H9 (cell line): ENCODE data around the gene ARHGAP24. TPM values are rescaled to one million over a fixed set of nuclear protein-coding genes. Genes with fewer than 3 reads are reported as not detected.

ENCODE experiments used
- DNase-seq: peaks from one replicate; pipeline ENCODE4 v3.0.0-alpha.2; 2017
- H2AFZ ChIP-seq: one replicate; pipeline ENCODE4 v1.6.1; 2013; ENCODE audit warnings: mild to moderate bottlenecking, low read length, control low read depth, moderate library complexity
- H2AK5ac ChIP-seq: 2 replicates; pipeline ENCODE4 v1.6.1; 2013; ENCODE audit warnings: low read length, control low read depth, mixed read lengths; ENCODE audit not compliant: insufficient read length
- H2BK120ac ChIP-seq: one replicate; pipeline ENCODE4 v1.6.1; 2013; ENCODE audit warnings: low read depth, mild to moderate bottlenecking, low read length, control low read depth, inconsistent platforms; ENCODE audit not compliant: poor library complexity, severe bottlenecking
- H2BK12ac ChIP-seq: 2 replicates; pipeline ENCODE4 v1.6.1; 2013; ENCODE audit warnings: low read length, control low read depth, mixed read lengths, low read depth; ENCODE audit not compliant: insufficient read length
- H2BK15ac ChIP-seq: 2 replicates; pipeline ENCODE4 v1.6.1; 2013; ENCODE audit warnings: low read depth, low read length, control low read depth
- H2BK20ac ChIP-seq: one replicate; pipeline ENCODE4 v1.6.1; 2013; ENCODE audit warnings: low read depth, mild to moderate bottlenecking, low read length, control low read depth, inconsistent platforms; ENCODE audit not compliant: poor library complexity, severe bottlenecking
- H2BK5ac ChIP-seq: 2 replicates; pipeline ENCODE4 v1.6.1; 2013; ENCODE audit warnings: low read length, control low read depth, mixed read lengths; ENCODE audit not compliant: insufficient read length
- H3K14ac ChIP-seq: 2 replicates; pipeline ENCODE4 v1.6.1; 2013; ENCODE audit warnings: low read length, control low read depth; ENCODE audit not compliant: insufficient read depth
- H3K18ac ChIP-seq: 2 replicates; pipeline ENCODE4 v1.6.1; 2013; ENCODE audit warnings: low read depth, mild to moderate bottlenecking, mixed read lengths, low read length, control low read depth; ENCODE audit not compliant: insufficient read length
- H3K23ac ChIP-seq: 2 replicates; pipeline ENCODE4 v1.6.1; 2013; ENCODE audit warnings: low read length, control low read depth, mixed read lengths, low read depth; ENCODE audit not compliant: insufficient read length
- H3K23me2 ChIP-seq: 2 replicates; pipeline ENCODE4 v1.6.1; 2013; ENCODE audit warnings: low read depth, mild to moderate bottlenecking, mixed read lengths, low read length, control low read depth; ENCODE audit not compliant: insufficient read length, poor library complexity, severe bottlenecking
- H3K27ac ChIP-seq: 2 replicates; pipeline ENCODE4 v1.5.1; 2013; ENCODE audit warnings: low read length, control low read depth, mixed read lengths, low read depth; ENCODE audit not compliant: insufficient read length
- H3K27me3 ChIP-seq: 2 replicates; pipeline ENCODE4 v1.6.1; 2013; ENCODE audit warnings: low read length, control low read depth, inconsistent platforms; ENCODE audit not compliant: insufficient read depth
- H3K4ac ChIP-seq: 2 replicates; pipeline ENCODE4 v1.6.1; 2013; ENCODE audit warnings: low read depth, mild to moderate bottlenecking, control low read depth, inconsistent platforms, low read length, moderate library complexity
- H3K4me1 ChIP-seq: 2 replicates; pipeline ENCODE4 v1.6.1; 2013; ENCODE audit warnings: low read length, control low read depth, inconsistent platforms; ENCODE audit not compliant: insufficient read depth
- H3K4me2 ChIP-seq: 2 replicates; pipeline ENCODE4 v1.6.1; 2013; ENCODE audit warnings: low read length, control low read depth, mixed read lengths; ENCODE audit not compliant: insufficient read length, insufficient read depth
- H3K56ac ChIP-seq: 2 replicates; pipeline ENCODE4 v1.6.1; 2013; ENCODE audit warnings: low read depth, mild to moderate bottlenecking, mixed read lengths, low read length, control low read depth; ENCODE audit not compliant: insufficient read length
- H3K79me1 ChIP-seq: 2 replicates; pipeline ENCODE4 v1.6.1; 2013; ENCODE audit warnings: low read depth, mild to moderate bottlenecking, moderate library complexity, low read length, control low read depth, inconsistent platforms; ENCODE audit not compliant: insufficient read depth, poor library complexity, severe bottlenecking
- H3K79me2 ChIP-seq: 2 replicates; pipeline ENCODE4 v1.6.1; 2013; ENCODE audit warnings: low read length, control low read depth, inconsistent platforms; ENCODE audit not compliant: insufficient read depth
- H3K9ac ChIP-seq: 2 replicates; pipeline ENCODE4 v1.6.1; 2013; ENCODE audit warnings: low read length, control low read depth, mixed read lengths; ENCODE audit not compliant: insufficient read length; ENCODE audit errors: extremely low read depth
- H3K9me3 ChIP-seq: one replicate; pipeline ENCODE4 v1.6.1; 2013; ENCODE audit warnings: low read depth, low read length, inconsistent platforms; ENCODE audit not compliant: control insufficient read depth
- H3T11ph ChIP-seq: one replicate; pipeline ENCODE4 v1.6.1; 2013; ENCODE audit warnings: mild to moderate bottlenecking, low read length, control low read depth, inconsistent platforms
- H4K20me1 ChIP-seq: one replicate; pipeline ENCODE4 v1.6.1; 2013; ENCODE audit not compliant: control insufficient read depth, insufficient read length, insufficient read depth
- H4K5ac ChIP-seq: 2 replicates; pipeline ENCODE4 v1.6.1; 2013; ENCODE audit warnings: low read depth, mild to moderate bottlenecking, mixed read lengths, low read length, control low read depth; ENCODE audit not compliant: insufficient read length
- H4K8ac ChIP-seq: replicated peaks from 2 replicates; pipeline ENCODE4 v1.6.1; 2013; ENCODE audit warnings: low read length, control low read depth, mixed read lengths, low read depth; ENCODE audit not compliant: insufficient read length
- H4K91ac ChIP-seq: 2 replicates; pipeline ENCODE4 v1.6.1; 2013; ENCODE audit warnings: low read depth, mild to moderate bottlenecking, moderate library complexity, mixed read lengths, low read length, control low read depth; ENCODE audit not compliant: insufficient read length
- H3K27ac Mint-ChIP-seq, 3 experiments: 2 replicates in 2 of 3; 3 replicates in 1 of 3; pipeline ENCODE4 v1.8.0; 2020 to 2021; ENCODE audit warnings: mixed read lengths in 3 of 3, mild to moderate bottlenecking in 1 of 3, moderate library complexity in 1 of 3
- H3K27me3 Mint-ChIP-seq: 2 replicates; pipeline ENCODE4 v1.8.0; 2021; ENCODE audit warnings: low read depth, mild to moderate bottlenecking, moderate library complexity, mixed read lengths
- H3K36me3 Mint-ChIP-seq, 3 experiments: 2 replicates in 2 of 3; 3 replicates in 1 of 3; pipeline ENCODE4 v1.8.0; 2020 to 2021; ENCODE audit warnings: low read depth in 3 of 3, mixed read lengths in 3 of 3; ENCODE audit not compliant: insufficient read depth in 1 of 3
- H3K4me1 Mint-ChIP-seq, 2 experiments: 2 replicates each; pipeline ENCODE4 v1.8.0; 2020; ENCODE audit warnings: mixed read lengths in 2 of 2
- H3K4me3 Mint-ChIP-seq, 2 experiments: 2 replicates in 1 of 2; 3 replicates in 1 of 2; pipeline ENCODE4 v1.8.0; 2020 to 2021; ENCODE audit warnings: mild to moderate bottlenecking in 2 of 2, mixed read lengths in 2 of 2, moderate library complexity in 1 of 2
- H3K9me3 Mint-ChIP-seq, 2 experiments: 2 replicates in 1 of 2; 3 replicates in 1 of 2; pipeline ENCODE4 v1.8.0; 2020; ENCODE audit warnings: mild to moderate bottlenecking in 2 of 2, mixed read lengths in 2 of 2, moderate library complexity in 1 of 2
- CTCF ChIP-seq: fragments of 200-600 bp; sonication (generic); conservative IDR thresholded peaks from 3 replicates; pipeline ENCODE4 v1.8.0; 2021; ENCODE audit warnings: antibody characterized with exemption, mild to moderate bottlenecking
- WGBS: extraction: QIAGEN DNeasy Blood & Tissue Kit; methylation state at CpG from one replicate; pipeline ENCODE4 v1.1.7; 2013; ENCODE audit warnings: missing lambda C conversion rate, low lambda C conversion rate, mixed read lengths; ENCODE audit not compliant: insufficient read length; ENCODE audit errors: extremely low coverage; 5-methylcytosine and 5-hydroxymethylcytosine counted together
- total RNA-seq: library from RNA; stranded (reverse); gene quantifications from 2 replicates; pipeline ENCODE4 v1.2.1, GENCODE V29; 2021

ARHGAP24 gene
- total RNA-seq, 1 experiment from 2014 or later, result 0.37 TPM

DNA sequence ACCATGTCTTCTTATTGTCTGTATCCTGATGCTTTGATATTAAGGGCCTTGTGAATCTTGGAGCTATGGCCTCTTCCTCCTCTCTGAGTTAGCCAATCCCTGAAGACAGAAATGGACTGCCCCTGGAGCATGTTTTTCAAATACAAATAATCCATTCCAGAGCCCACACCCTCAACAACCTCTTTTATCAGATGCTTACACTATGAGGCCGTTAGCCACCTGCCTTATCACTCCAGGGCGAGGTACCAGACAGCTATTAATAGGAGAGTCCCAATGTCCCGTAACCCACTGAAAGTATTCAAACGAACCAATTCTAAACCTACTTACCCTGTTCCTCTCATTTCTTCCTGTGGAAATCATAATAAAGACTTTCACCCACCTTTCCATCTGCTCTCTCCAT is 165.0 kb downstream of the ARHGAP24 start:
- no peaks in the 10 kb centered on the region for H3K36me3 Mint-ChIP-seq

More for the DNA sequence above, 165.0 kb downstream of the ARHGAP24 start:
- Histone ChIP-seq H4K8ac (no peak overlapping the region), H3K18ac (no peak overlapping the region), H3K4me2 (no peak overlapping the region), H3K79me2 (no peaks in the 10 kb centered on the region), H3K79me1 (no peaks in the 10 kb centered on the region), H3K9me3 (no peaks in the 10 kb centered on the region), H3K9ac (no peak overlapping the region), H4K91ac (no peak overlapping the region), H3K27ac (no peak overlapping the region), H3K14ac (no peak overlapping the region), H3K23me2 (no peaks in the 10 kb centered on the region), H2AFZ (no peak overlapping the region), H3K56ac (no peak overlapping the region), H3K27me3 (no peaks in the 10 kb centered on the region), H2AK5ac (no peak overlapping the region), H3K4me1 (no peaks in the 10 kb centered on the region), H4K5ac (no peak overlapping the region), H2BK12ac (no peak overlapping the region), H2BK5ac (no peak overlapping the region), H3K4ac (no peak overlapping the region), H4K20me1 (no peaks in the 10 kb centered on the region), H2BK120ac (no peak overlapping the region), H3T11ph (no peak overlapping the region), H2BK20ac (no peak overlapping the region), H3K23ac (no peak overlapping the region), H2BK15ac (no peak overlapping the region)
- TF ChIP-seq CTCF, result no peak
- no peak overlapping the region; a peak in 1 of 7 replicates for H3K27ac Mint-ChIP-seq
- no peaks in the 10 kb centered on the region for H3K9me3 Mint-ChIP-seq
- no peak for DNase-seq
- H3K4me1 Mint-ChIP-seq, result peaks cover 0 to 3% of the 10 kb centered on the region in 2 experiments; a peak in 3 of 4 replicates
- no peaks in the 10 kb centered on the region; the same call in 1 of the 2 replicates for H3K27me3 Mint-ChIP-seq
- no peak overlapping the region for H3K4me3 Mint-ChIP-seq
- WGBS, result no CpG with 5 or more reads among the region's 4 CpGs
